ENCODE data around the gene AGAP6.
"Not testable (repeated sequence)": the region's sequence is repeated elsewhere in the genome, so short reads cannot be mapped to it uniquely, and the experiment has no call there.

GRCh38 chr10:50056654-50057053 lies 68.4 kb downstream of the AGAP6 start:
- TF ChIP-seq, protein P1, sequence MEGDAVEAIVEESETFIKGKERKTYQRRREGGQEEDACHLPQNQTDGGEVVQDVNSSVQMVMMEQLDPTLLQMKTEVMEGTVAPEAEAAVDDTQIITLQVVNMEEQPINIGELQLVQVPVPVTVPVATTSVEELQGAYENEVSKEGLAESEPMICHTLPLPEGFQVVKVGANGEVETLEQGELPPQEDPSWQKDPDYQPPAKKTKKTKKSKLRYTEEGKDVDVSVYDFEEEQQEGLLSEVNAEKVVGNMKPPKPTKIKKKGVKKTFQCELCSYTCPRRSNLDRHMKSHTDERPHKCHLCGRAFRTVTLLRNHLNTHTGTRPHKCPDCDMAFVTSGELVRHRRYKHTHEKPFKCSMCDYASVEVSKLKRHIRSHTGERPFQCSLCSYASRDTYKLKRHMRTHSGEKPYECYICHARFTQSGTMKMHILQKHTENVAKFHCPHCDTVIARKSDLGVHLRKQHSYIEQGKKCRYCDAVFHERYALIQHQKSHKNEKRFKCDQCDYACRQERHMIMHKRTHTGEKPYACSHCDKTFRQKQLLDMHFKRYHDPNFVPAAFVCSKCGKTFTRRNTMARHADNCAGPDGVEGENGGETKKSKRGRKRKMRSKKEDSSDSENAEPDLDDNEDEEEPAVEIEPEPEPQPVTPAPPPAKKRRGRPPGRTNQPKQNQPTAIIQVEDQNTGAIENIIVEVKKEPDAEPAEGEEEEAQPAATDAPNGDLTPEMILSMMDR (IDR thresholded peaks at IDR 0.05), result not testable (repeated sequence)
- TF ChIP-seq POLR2A (IDR thresholded peaks at IDR 0.05), result not testable (repeated sequence)
